Neural progenitor cell (in vitro differentiated cells): Measurements from ENCODE around the gene SLC7A1. TPM values are rescaled to one million over a fixed set of nuclear protein-coding genes. Genes with fewer than 3 reads are reported as not detected.
A peak's percentile ranks its signal among the peaks of the same experiment; 100 is the strongest.

Source experiments
- DNase-seq: peaks from one replicate; pipeline ENCODE4 v3.0.0-alpha.2; 2016; ENCODE audit warnings: low spot score
- H2AFZ ChIP-seq: fragments of 200-600 bp; sonication (generic); replicated peaks from 2 replicates; pipeline ENCODE4 v1.6.1; 2016; ENCODE audit warnings: antibody characterized with exemption
- H3F3A ChIP-seq: fragments of 200-600 bp; sonication (generic); 2 replicates; pipeline ENCODE4 v1.6.1; 2016; ENCODE audit warnings: antibody characterized with exemption, low read depth
- H3K27ac ChIP-seq: fragments of 200-600 bp; sonication (generic); 2 replicates; pipeline ENCODE4 v1.5.1; 2016; ENCODE audit warnings: mild to moderate bottlenecking
- H3K27me3 ChIP-seq: fragments of 200-600 bp; sonication (generic); 2 replicates; pipeline ENCODE4 v1.6.1; 2016; ENCODE audit warnings: mild to moderate bottlenecking, moderate library complexity
- H3K36me3 ChIP-seq: fragments of 200-600 bp; sonication (generic); 2 replicates; pipeline ENCODE4 v1.5.1; 2016
- H3K4me1 ChIP-seq: fragments of 200-600 bp; sonication (generic); 2 replicates; pipeline ENCODE4 v1.6.1; 2016; ENCODE audit warnings: mixed run types
- H3K4me2 ChIP-seq: fragments of 200-600 bp; sonication (generic); 2 replicates; pipeline ENCODE4 v1.6.1; 2016
- H3K4me3 ChIP-seq: fragments of 200-600 bp; sonication (generic); 2 replicates; pipeline ENCODE4 v1.5.1; 2016
- H3K79me2 ChIP-seq: fragments of 200-600 bp; sonication (generic); 2 replicates; pipeline ENCODE4 v1.6.1; 2016; ENCODE audit warnings: low read depth
- H3K9ac ChIP-seq: fragments of 200-600 bp; sonication (generic); 2 replicates; pipeline ENCODE4 v1.6.1; 2016
- H3K9me3 ChIP-seq: fragments of 200-600 bp; sonication (generic); 2 replicates; pipeline ENCODE4 v1.5.1; 2016; ENCODE audit warnings: low read depth
- H4K20me1 ChIP-seq: fragments of 200-600 bp; sonication (generic); 2 replicates; pipeline ENCODE4 v1.6.1; 2016; ENCODE audit warnings: low read depth
- H3K27ac Mint-ChIP-seq: 3 replicates; pipeline ENCODE4 v1.8.0; 2021; ENCODE audit warnings: mixed read lengths
- H3K27me3 Mint-ChIP-seq: 2 replicates; pipeline ENCODE4 v1.8.0; 2022; ENCODE audit warnings: low read depth, mild to moderate bottlenecking, inconsistent platforms, moderate library complexity, mixed read lengths; ENCODE audit not compliant: insufficient read depth
- H3K36me3 Mint-ChIP-seq: 3 replicates; pipeline ENCODE4 v1.8.0; 2021; ENCODE audit warnings: mixed read lengths
- H3K4me1 Mint-ChIP-seq: 3 replicates; pipeline ENCODE4 v1.8.0; 2021; ENCODE audit warnings: mixed read lengths
- H3K4me3 Mint-ChIP-seq: 3 replicates; pipeline ENCODE4 v1.8.0; 2021; ENCODE audit warnings: mild to moderate bottlenecking, moderate library complexity, mixed read lengths
- H3K9me3 Mint-ChIP-seq: 3 replicates; pipeline ENCODE4 v1.8.0; 2020; ENCODE audit warnings: mixed read lengths
- EZH2 ChIP-seq: fragments of 200-600 bp; sonication (generic); IDR thresholded peaks from 2 replicates; pipeline ENCODE4 v1.6.1; 2017; ENCODE audit warnings: antibody characterized with exemption, mild to moderate bottlenecking, moderate library complexity
- EZH2phosphoT487 ChIP-seq: fragments of 200-600 bp; sonication (generic); IDR thresholded peaks from 2 replicates; pipeline ENCODE4 v1.6.1; 2017; ENCODE audit warnings: antibody characterized with exemption
- total RNA-seq: library from RNA; depleted of rRNA; stranded (reverse); fragments of >200 nt; gene quantifications from 2 replicates; pipeline ENCODE4 v1.2.3, GENCODE V29; 2015; ENCODE audit warnings: low replicate concordance
- TF ChIP-seq, protein P1 (sequence below): fragments of 200-600 bp; sonication (generic); IDR thresholded peaks from 2 replicates; pipeline ENCODE4 v1.5.1; 2017; ENCODE audit warnings: antibody characterized with exemption, mild to moderate bottlenecking

SLC7A1 gene
- total RNA-seq, 1 donor from 2014 or later: 16.2 TPM

DNA sequence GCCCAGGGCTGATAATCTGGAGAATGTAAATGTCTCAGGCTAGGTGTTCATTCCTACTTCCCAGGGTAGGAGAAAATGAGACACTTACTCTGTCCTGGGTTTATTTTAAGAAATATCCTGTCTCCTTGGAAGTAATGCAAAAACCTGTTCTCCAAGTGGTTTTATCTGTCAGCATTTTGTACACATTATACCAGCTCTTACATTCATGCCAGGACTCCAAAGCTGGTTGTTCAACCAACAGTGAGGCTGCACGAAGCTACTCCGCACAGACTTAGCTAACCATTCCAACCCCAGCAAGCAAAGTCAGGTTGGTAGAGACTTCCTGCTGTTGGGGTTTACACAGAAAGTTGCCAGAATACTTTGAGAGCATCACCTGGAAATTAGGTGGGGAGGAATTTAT lies 55.6 kb downstream of the SLC7A1 start:
- no peak overlapping the region for H3K27ac Mint-ChIP-seq
- Histone ChIP-seq H3K79me2 (peaks cover 17% of the 10 kb centered on the region), H3K4me1 (peaks cover 8% of the 10 kb centered on the region)

DNA sequence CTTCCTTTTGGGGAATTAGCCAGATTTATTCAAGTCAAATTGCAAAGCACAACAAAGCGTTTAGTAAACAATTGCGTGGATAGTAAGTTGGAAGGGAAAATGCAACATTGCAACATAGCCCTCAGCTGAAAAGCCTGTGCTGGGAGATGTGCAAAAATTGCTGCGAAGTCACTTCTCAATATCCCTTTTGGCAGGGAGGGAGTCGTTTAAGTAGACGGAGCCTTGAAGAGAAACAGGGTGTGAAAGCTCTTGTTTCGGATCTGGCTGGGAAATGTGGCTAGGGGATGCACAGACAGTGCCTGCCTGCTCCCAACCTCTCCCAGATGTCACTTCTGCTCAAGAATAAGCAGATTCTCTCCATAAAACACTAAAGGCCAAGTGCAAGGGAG lies 56.8 kb downstream of the SLC7A1 start:
- Histone ChIP-seq H3K4me1 (peaks cover 8% of the 10 kb centered on the region), H2AFZ (no peak overlapping the region), H3K36me3 (no peaks in the 10 kb centered on the region), H3K27ac (no peak overlapping the region), H3K27me3 (no peaks in the 10 kb centered on the region), H3K9ac (no peak overlapping the region), H3K79me2 (peaks cover 14% of the 10 kb centered on the region), H3K4me3 (no peak overlapping the region), H3K9me3 (no peaks in the 10 kb centered on the region), H3K4me2 (no peak overlapping the region), H4K20me1 (no peaks in the 10 kb centered on the region), H3F3A (no peaks in the 10 kb centered on the region)
- peaks cover 23% of the 10 kb centered on the region for H3K36me3 Mint-ChIP-seq
- no peaks in the 10 kb centered on the region for H3K9me3 Mint-ChIP-seq
- peak overlapping the region; percentile 42 for H3K27ac Mint-ChIP-seq
- peaks cover 2% of the 10 kb centered on the region for H3K27me3 Mint-ChIP-seq
- peaks cover 33% of the 10 kb centered on the region for H3K4me1 Mint-ChIP-seq
- DNase-seq: no peak
- no peak overlapping the region for H3K4me3 Mint-ChIP-seq
- TF ChIP-seq, protein P1, sequence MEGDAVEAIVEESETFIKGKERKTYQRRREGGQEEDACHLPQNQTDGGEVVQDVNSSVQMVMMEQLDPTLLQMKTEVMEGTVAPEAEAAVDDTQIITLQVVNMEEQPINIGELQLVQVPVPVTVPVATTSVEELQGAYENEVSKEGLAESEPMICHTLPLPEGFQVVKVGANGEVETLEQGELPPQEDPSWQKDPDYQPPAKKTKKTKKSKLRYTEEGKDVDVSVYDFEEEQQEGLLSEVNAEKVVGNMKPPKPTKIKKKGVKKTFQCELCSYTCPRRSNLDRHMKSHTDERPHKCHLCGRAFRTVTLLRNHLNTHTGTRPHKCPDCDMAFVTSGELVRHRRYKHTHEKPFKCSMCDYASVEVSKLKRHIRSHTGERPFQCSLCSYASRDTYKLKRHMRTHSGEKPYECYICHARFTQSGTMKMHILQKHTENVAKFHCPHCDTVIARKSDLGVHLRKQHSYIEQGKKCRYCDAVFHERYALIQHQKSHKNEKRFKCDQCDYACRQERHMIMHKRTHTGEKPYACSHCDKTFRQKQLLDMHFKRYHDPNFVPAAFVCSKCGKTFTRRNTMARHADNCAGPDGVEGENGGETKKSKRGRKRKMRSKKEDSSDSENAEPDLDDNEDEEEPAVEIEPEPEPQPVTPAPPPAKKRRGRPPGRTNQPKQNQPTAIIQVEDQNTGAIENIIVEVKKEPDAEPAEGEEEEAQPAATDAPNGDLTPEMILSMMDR: no peak
- TF ChIP-seq EZH2phosphoT487 (no peak), EZH2 (no peak)

More for the DNA sequence above, 55.6 kb downstream of the SLC7A1 start:
- H3K9me3 ChIP-seq: no peaks in the 10 kb centered on the region
- Mint-ChIP-seq H3K9me3 (no peaks in the 10 kb centered on the region), H3K4me1 (peaks cover 33% of the 10 kb centered on the region), H3K36me3 (peaks cover 23% of the 10 kb centered on the region), H3K4me3 (no peak overlapping the region), H3K27me3 (peaks cover 2% of the 10 kb centered on the region)
- H3F3A ChIP-seq: no peaks in the 10 kb centered on the region
- H2AFZ ChIP-seq: no peak overlapping the region
- H3K27ac ChIP-seq: no peak overlapping the region
- H3K27me3 ChIP-seq: no peaks in the 10 kb centered on the region
- H3K4me2 ChIP-seq: no peak overlapping the region
- H3K9ac ChIP-seq: no peak overlapping the region
- no peak for DNase-seq
- H3K4me3 ChIP-seq: no peak overlapping the region
- H3K36me3 ChIP-seq: no peaks in the 10 kb centered on the region
- TF ChIP-seq EZH2phosphoT487 (no peak), EZH2 (no peak)
- TF ChIP-seq, protein P1: no peak
- no peaks in the 10 kb centered on the region for H4K20me1 ChIP-seq

DNA sequence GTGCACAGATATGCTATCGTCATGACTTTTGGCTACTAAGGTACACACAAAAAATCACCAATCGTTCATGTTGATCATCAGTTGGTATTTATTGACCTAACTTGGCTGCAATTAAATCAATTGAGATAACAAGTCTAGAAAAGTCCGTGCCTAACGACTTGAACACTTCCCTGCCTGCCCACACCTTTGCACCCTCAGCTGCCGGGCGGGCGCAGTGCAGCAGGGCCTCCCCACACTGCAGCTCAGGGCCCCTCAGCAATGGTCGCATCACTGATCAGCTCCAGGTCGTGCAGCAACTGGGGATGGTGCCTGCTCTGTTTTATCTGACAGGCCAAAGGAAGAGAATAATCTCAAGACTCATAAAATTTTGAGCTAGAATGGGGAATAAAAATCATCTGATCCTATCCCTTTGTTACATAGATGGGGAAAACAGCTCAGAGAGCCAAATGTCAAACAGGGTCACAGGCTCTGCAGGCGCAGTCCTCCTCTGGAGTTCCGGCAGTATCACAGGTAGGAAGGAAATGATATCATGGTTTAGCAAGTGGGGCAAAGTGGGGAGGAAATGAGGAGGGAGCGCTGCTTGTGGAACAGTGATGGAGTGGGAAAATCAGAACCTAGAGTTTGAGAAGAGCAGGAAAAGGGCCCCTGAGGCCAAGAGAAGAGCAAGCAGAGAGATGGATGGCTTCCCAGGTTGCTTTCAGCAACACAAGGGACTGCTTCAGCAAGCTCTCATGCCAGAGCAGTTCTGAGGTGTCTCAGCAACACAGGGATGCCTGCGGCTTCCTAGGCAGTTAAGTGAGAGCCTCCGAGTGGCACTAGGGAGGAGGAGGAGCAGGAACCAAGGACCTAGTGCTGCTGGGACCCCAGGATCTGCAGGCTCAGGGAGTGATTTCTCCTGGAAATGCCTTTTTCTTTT lies 57.5 kb downstream of the SLC7A1 start:
- TF ChIP-seq EZH2phosphoT487 (no peak), EZH2 (no peak)
- TF ChIP-seq, protein P1: no peak
- peaks cover 14% of the 10 kb centered on the region for H3K79me2 ChIP-seq
- no peak overlapping the region for H3K4me3 ChIP-seq
- H3K4me2 ChIP-seq: no peak overlapping the region
- no peaks in the 10 kb centered on the region for H3K36me3 ChIP-seq
- H3K27ac ChIP-seq: no peak overlapping the region
- H3F3A ChIP-seq: no peaks in the 10 kb centered on the region
- Mint-ChIP-seq H3K4me1 (peaks cover 33% of the 10 kb centered on the region), H3K36me3 (peaks cover 24% of the 10 kb centered on the region), H3K27me3 (peaks cover 2% of the 10 kb centered on the region), H3K27ac (no peak overlapping the region), H3K4me3 (no peak overlapping the region), H3K9me3 (no peaks in the 10 kb centered on the region)
- H3K9me3 ChIP-seq: no peaks in the 10 kb centered on the region
- H3K4me1 ChIP-seq: peaks cover 8% of the 10 kb centered on the region
- H2AFZ ChIP-seq: no peak overlapping the region
- no peaks in the 10 kb centered on the region for H3K27me3 ChIP-seq
- H3K9ac ChIP-seq: no peak overlapping the region
- no peaks in the 10 kb centered on the region for H4K20me1 ChIP-seq
- DNase-seq: no peak
